Skin of body (tissue), 2 donors: ENCODE measurements around the gene GTF3C5. TPM values are rescaled to one million over a fixed set of nuclear protein-coding genes. Genes with fewer than 3 reads are reported as not detected.
"Not testable (repeated sequence)": the region's sequence is repeated elsewhere in the genome, so short reads cannot be mapped to it uniquely, and the experiment has no call there.

ENCODE experiments used
- DNase-seq: peaks from one replicate; lab custom pipeline; 2025; lab: John Stamatoyannopoulos, UW
- total RNA-seq: library from RNA; depleted of rRNA; stranded (reverse); fragments of >200 nt; gene quantifications from one replicate; pipeline ENCODE4 v1.2.3, GENCODE V29; 2014

GTF3C5 gene
- total RNA-seq, 1 donor from 2014 or later: 25.7 TPM

GRCh38 chr9:133054194-133054890 lies 23.5 kb downstream of the GTF3C5 start:
- no peak for DNase-seq

- DNase-seq: peak; percentile 76
Observed at GRCh38 chr9:133054966-133055365, 24.2 kb downstream of the GTF3C5 start.

GRCh38 chr9:133055788-133056420 lies 25.1 kb downstream of the GTF3C5 start:
- DNase-seq: no peak

- no peak for DNase-seq
Observed at GRCh38 chr9:133056533-133056932, 25.7 kb downstream of the GTF3C5 start.

- no peak for DNase-seq
Observed at GRCh38 chr9:133057006-133057405, 26.2 kb downstream of the GTF3C5 start.

GRCh38 chr9:133057553-133057952 lies 26.8 kb downstream of the GTF3C5 start:
- no peak for DNase-seq

GRCh38 chr9:133058071-133058470 lies 27.3 kb downstream of the GTF3C5 start:
- no peak for DNase-seq

- no peak for DNase-seq
Observed at GRCh38 chr9:133058550-133059320, 27.9 kb downstream of the GTF3C5 start.

- no peak for DNase-seq
Observed at GRCh38 chr9:133059623-133060022, 28.8 kb downstream of the GTF3C5 start.

- no peak for DNase-seq
Observed at GRCh38 chr9:133060417-133060841, 29.6 kb downstream of the GTF3C5 start.

- not testable (repeated sequence) for DNase-seq
Observed at GRCh38 chr9:133061019-133061763, 30.4 kb downstream of the GTF3C5 start.

GRCh38 chr9:133061764-133062145 lies 31.0 kb downstream of the GTF3C5 start, which contains the start of gene CEL:
Gene CEL, plus strand, starts transcription at chr9:133061981. Its CDS starts 22 bp downstream, at chr9:133062003.
- DNase-seq: not testable (repeated sequence)

GRCh38 chr9:133062569-133062968 lies 31.8 kb downstream of the GTF3C5 start:
- not testable (repeated sequence) for DNase-seq

- DNase-seq: no peak
Observed at GRCh38 chr9:133063159-133063499, 32.3 kb downstream of the GTF3C5 start.

GRCh38 chr9:133063500-133064231 lies 32.9 kb downstream of the GTF3C5 start:
- no peak for DNase-seq

- DNase-seq: no peak
Observed at GRCh38 chr9:133064241-133065069, 33.7 kb downstream of the GTF3C5 start.

GRCh38 chr9:133065070-133065388 lies 34.2 kb downstream of the GTF3C5 start:
- DNase-seq: no peak

GRCh38 chr9:133066181-133066983 lies 35.6 kb downstream of the GTF3C5 start:
- DNase-seq: no peak

- no peak for DNase-seq
Observed at GRCh38 chr9:133067006-133067405, 36.2 kb downstream of the GTF3C5 start.
